SW 1271 (cell line): ENCODE measurements around the gene RUNX2.

ENCODE experiments used
- DNase-seq, 2 experiments: peaks; one replicate each; lab custom pipeline; 2025; lab: John Stamatoyannopoulos, UW

RUNX2 gene

GRCh38 chr6:45704056-45704800 lies 376.1 kb downstream of the RUNX2 start:
- DNase-seq = no peak

GRCh38 chr6:45705137-45705855 lies 377.2 kb downstream of the RUNX2 start:
- DNase-seq = no peak

- DNase-seq = no peak
These were observed 378.2 kb downstream of the RUNX2 start for GRCh38 chr6:45706319-45706718.

- no peak for DNase-seq
These were observed 379.0 kb downstream of the RUNX2 start for GRCh38 chr6:45707176-45707575.

- no peak for DNase-seq
These were observed 381.7 kb downstream of the RUNX2 start for GRCh38 chr6:45709781-45710220.

- no peak for DNase-seq
These were observed 382.2 kb downstream of the RUNX2 start for GRCh38 chr6:45710304-45710821.

GRCh38 chr6:45712076-45712475 lies 383.9 kb downstream of the RUNX2 start:
- no peak for DNase-seq

- DNase-seq = no peak
These were observed 384.7 kb downstream of the RUNX2 start for GRCh38 chr6:45712786-45713185.
